IMR-90 (cell line): ENCODE data around the gene RERE. TPM values are rescaled to one million over a fixed set of nuclear protein-coding genes. Genes with fewer than 3 reads are reported as not detected.

Source experiments
- ATAC-seq: fragments of 200-7000 bp; cut with Tn5 transposase; 2 replicates; pipeline ENCODE4 v1.9.1; 2020; ENCODE audit warnings: low read depth, mild to moderate bottlenecking, moderate library complexity
- BruUV-seq: library from RNA; stranded (reverse); fragments of 400-500 nt; replicated peaks from 2 replicates; lab custom pipeline; 2021; lab: Mats Ljungman, UMichigan
- CTCF ChIA-PET: fragments of 300-600 bp; formaldehyde crosslinking; extraction: SDS; loops from one replicate; lab custom pipeline; 2021; ENCODE audit warnings: antibody characterized with exemption; lab: Yijun Ruan, JAX
- POLR2A ChIA-PET: fragments of 300-600 bp; sonication (Branson Sonifier 250); formaldehyde crosslinking; loops from one replicate; lab custom pipeline; 2022; ENCODE audit warnings: antibody characterized with exemption; ENCODE audit not compliant: unreplicated experiment; lab: Charles Lee
- DNase-seq: peaks from one replicate; pipeline ENCODE4 v3.0.0; 2013
- H2AFZ ChIP-seq: replicated peaks from 2 replicates; pipeline ENCODE3; 2013; ENCODE audit warnings: low read length, mild to moderate bottlenecking; ENCODE audit not compliant: poor library complexity
- H2AK5ac ChIP-seq: 2 replicates; pipeline ENCODE4 v1.6.1; 2013; ENCODE audit warnings: low read depth, low read length, inconsistent platforms
- H2AK9ac ChIP-seq: replicated peaks from 2 replicates; pipeline ENCODE3; 2013; ENCODE audit warnings: mild to moderate bottlenecking, low read depth, low read length, moderate library complexity; ENCODE audit not compliant: poor library complexity
- H2BK120ac ChIP-seq: 2 replicates; pipeline ENCODE4 v1.6.1; 2013; ENCODE audit warnings: low read depth, low read length, inconsistent platforms
- H2BK15ac ChIP-seq: 3 replicates; pipeline ENCODE4 v1.6.1; 2013; ENCODE audit warnings: low read depth, low read length, inconsistent platforms
- H2BK20ac ChIP-seq: 2 replicates; pipeline ENCODE4 v1.6.1; 2013; ENCODE audit warnings: low read depth, mild to moderate bottlenecking, inconsistent platforms, low read length, moderate library complexity
- H2BK5ac ChIP-seq: 2 replicates; pipeline ENCODE4 v1.6.1; 2013; ENCODE audit warnings: mild to moderate bottlenecking, low read depth, low read length, inconsistent platforms; ENCODE audit not compliant: poor library complexity, severe bottlenecking
- H3K14ac ChIP-seq: replicated peaks from 2 replicates; pipeline ENCODE4 v1.6.1; 2013; ENCODE audit warnings: low read depth, low read length, inconsistent platforms
- H3K18ac ChIP-seq: 2 replicates; pipeline ENCODE4 v1.6.1; 2013; ENCODE audit warnings: low read depth, low read length, control low read depth
- H3K23ac ChIP-seq: 2 replicates; pipeline ENCODE4 v1.6.1; 2013; ENCODE audit warnings: low read depth, low read length, inconsistent platforms
- H3K27ac ChIP-seq: 2 replicates; pipeline ENCODE4 v1.5.1; 2013; ENCODE audit warnings: mild to moderate bottlenecking, control low read depth, low read length; ENCODE audit not compliant: insufficient read depth
- H3K27me3 ChIP-seq: 2 replicates; pipeline ENCODE4 v1.6.1; 2013; ENCODE audit warnings: low read length; ENCODE audit not compliant: control insufficient read depth, insufficient read depth
- H3K36me3 ChIP-seq: 2 replicates; pipeline ENCODE4 v1.6.1; 2013; ENCODE audit warnings: low read length, mixed read lengths; ENCODE audit not compliant: control insufficient read depth, insufficient read depth
- H3K4ac ChIP-seq: 2 replicates; pipeline ENCODE4 v1.6.1; 2013; ENCODE audit warnings: low read depth, low read length, inconsistent platforms
- H3K4me1 ChIP-seq: 2 replicates; pipeline ENCODE4 v1.6.1; 2013; ENCODE audit warnings: low read length, mixed read lengths; ENCODE audit not compliant: control insufficient read depth, insufficient read depth
- H3K4me2 ChIP-seq: 2 replicates; pipeline ENCODE4 v1.6.1; 2013; ENCODE audit warnings: low read depth, mild to moderate bottlenecking, control low read depth, low read length, moderate library complexity
- H3K4me3 ChIP-seq: 2 replicates; pipeline ENCODE4 v1.5.1; 2013; ENCODE audit warnings: low read depth, mild to moderate bottlenecking, control low read depth, low read length, moderate library complexity; ENCODE audit not compliant: insufficient read depth
- H3K56ac ChIP-seq: 2 replicates; pipeline ENCODE4 v1.6.1; 2013; ENCODE audit warnings: low read length, inconsistent platforms; ENCODE audit not compliant: insufficient read depth; ENCODE audit errors: extremely low read depth
- H3K79me1 ChIP-seq, 2 experiments: 2 replicates each; pipeline ENCODE4 v1.6.1; 2013; ENCODE audit warnings: low read length in 2 of 2, inconsistent platforms in 1 of 2, low read depth in 1 of 2
- H3K9ac ChIP-seq: 2 replicates; pipeline ENCODE4 v1.6.1; 2013; ENCODE audit warnings: low read depth, low read length, control low read depth
- H3K9me1 ChIP-seq: 2 replicates; pipeline ENCODE4 v1.6.1; 2013; ENCODE audit warnings: low read length, inconsistent platforms; ENCODE audit not compliant: insufficient read depth
- H3K9me3 ChIP-seq: 2 replicates; pipeline ENCODE4 v1.6.1; 2013; ENCODE audit warnings: low read length; ENCODE audit not compliant: control insufficient read depth, insufficient read depth
- H4K20me1 ChIP-seq: 2 replicates; pipeline ENCODE4 v1.6.1; 2013; ENCODE audit warnings: low read length, inconsistent platforms; ENCODE audit not compliant: insufficient read depth
- H4K5ac ChIP-seq: 2 replicates; pipeline ENCODE4 v1.6.1; 2013; ENCODE audit warnings: mild to moderate bottlenecking, low read depth, low read length, control low read depth
- H4K8ac ChIP-seq, 2 experiments: 2 replicates each; pipeline ENCODE4 v1.6.1; 2013; ENCODE audit warnings: low read depth in 2 of 2, low read length in 2 of 2, control low read depth in 1 of 2, inconsistent platforms in 1 of 2
- H4K91ac ChIP-seq: 2 replicates; pipeline ENCODE4 v1.6.1; 2013; ENCODE audit warnings: low read depth, low read length, inconsistent platforms; ENCODE audit not compliant: insufficient read depth
- CEBPB ChIP-seq: IDR thresholded peaks from 2 replicates; pipeline ENCODE4 v1.6.1; 2012; ENCODE audit warnings: low read depth, low read length, improper control_type of control experiment
- FOS ChIP-seq: fragments of 150-350 bp; IDR thresholded peaks from 2 replicates; pipeline ENCODE4 v1.6.1; 2016; ENCODE audit warnings: low read depth, low read length
- NFE2L2 ChIP-seq: fragments of 150-350 bp; IDR thresholded peaks from 2 replicates; pipeline ENCODE4 v1.6.1; 2016; ENCODE audit warnings: low read depth, mild to moderate bottlenecking, low read length
- POLR2A ChIP-seq: IDR thresholded peaks from 2 replicates; pipeline ENCODE4 v1.6.1; 2012; ENCODE audit warnings: mild to moderate bottlenecking, low read depth, low read length
- RFX5 ChIP-seq: IDR thresholded peaks from 2 replicates; pipeline ENCODE4 v1.8.0; 2012; ENCODE audit warnings: low read depth, mild to moderate bottlenecking, low read length, moderate library complexity
- SMC3 ChIP-seq: fragments of 150-350 bp; IDR thresholded peaks from 2 replicates; pipeline ENCODE4 v1.6.1; 2016; ENCODE audit warnings: low read depth, mild to moderate bottlenecking, antibody characterized with exemption, low read length, moderate library complexity
- WGBS, 2 experiments: methylation state at CpG; one replicate each; pipeline versions ENCODE4 v1.1.5 to v1.1.7; 2013; ENCODE audit warnings: missing lambda C conversion rate in 2 of 2; ENCODE audit not compliant: insufficient read length in 1 of 2; ENCODE audit errors: extremely low coverage in 2 of 2; 5-methylcytosine and 5-hydroxymethylcytosine counted together
- dilution Hi-C: fragments of 300-500 bp; cut with HindIII; formaldehyde crosslinking; loops from one replicate; pipeline ENCODE4 v1.14.3; 2018; ENCODE audit warnings: low sequenced_read_pairs; ENCODE audit not compliant: unreplicated experiment
- in situ Hi-C: fragments of 300-500 bp; cut with MboI; formaldehyde crosslinking; loops from 3 replicates; pipeline ENCODE4 v1.14.3; 2019; ENCODE audit warnings: low sequenced_read_pairs, inconsistent platforms, mixed read lengths
- intact Hi-C: fragments of 100-400 bp; cut with micrococcal nuclease; formaldehyde crosslinking; loops from 2 replicates; pipeline ENCODE4 v1.10.0; 2022
- polyA plus RNA-seq, 3 experiments: library from polyadenylated mRNA; depleted of rRNA; stranded (reverse); fragments of >200 nt; gene quantifications; 2 replicates each; pipeline ENCODE4 v1.2.3, GENCODE V29; 2012; ENCODE audit warnings: low replicate concordance in 1 of 3
- total RNA-seq: library from RNA; depleted of rRNA; stranded (reverse); fragments of >200 nt; gene quantifications from 2 replicates; pipeline ENCODE4 v1.2.3, GENCODE V29; 2012

RERE gene
- total and polyA plus RNA-seq, 2 of the 4 experiments (the other 2 are of a cell fraction), result 11.5 to 25.1 TPM

DNA sequence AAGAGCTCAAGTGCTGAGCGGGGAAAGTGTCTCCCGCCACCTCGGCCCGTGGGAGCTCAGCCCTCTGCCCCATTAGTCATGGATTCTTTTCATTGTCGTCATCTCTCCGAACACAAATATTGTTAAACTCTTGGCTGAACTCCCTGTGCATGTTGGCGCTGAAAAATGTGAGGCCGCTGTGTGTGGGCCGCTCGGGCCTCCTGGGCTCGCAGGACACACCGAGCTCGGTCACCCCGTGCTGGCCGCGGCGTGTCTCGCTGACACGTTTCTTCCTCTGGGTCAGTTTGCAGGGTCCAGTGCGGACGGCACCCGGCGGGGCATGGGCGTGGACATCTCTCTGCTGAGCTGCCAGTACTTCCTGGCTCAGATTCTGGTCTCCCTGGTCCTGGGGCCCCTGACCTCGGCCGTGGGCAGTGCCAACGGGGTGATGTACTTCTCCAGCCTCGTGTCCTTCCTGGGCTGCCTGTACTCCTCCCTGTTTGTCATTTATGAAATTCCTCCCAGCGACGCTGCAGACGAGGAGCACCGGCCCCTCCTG lies 473.9 kb downstream of the RERE start (continued):
- TF ChIP-seq NFE2L2, result no peak

GRCh38 chr1:8343044-8343443 lies 474.4 kb downstream of the RERE start:
- Histone ChIP-seq H3K9me1 (peaks cover 12% of the 10 kb centered on the region), H3K4ac (peak overlapping the region; percentile 99), H3K9ac (peak overlapping the region; percentile 51; the same call in 1 of the 2 replicates), H3K27me3 (no peaks in the 10 kb centered on the region), H3K14ac (peak overlapping the region; percentile 94), H3K23ac (peak overlapping the region; percentile 97), H3K4me3 (no peak overlapping the region), H4K8ac (peak overlapping the region; percentile 95 to 97), H3K56ac (peak overlapping the region; percentile 81), H3K79me1 (0 out of 4 replicates have a peak, but pooled peaks cover 0 to 3% of the 10 kb centered on the region in 2 experiments), H2AFZ (peak overlapping the region; percentile 93), H3K18ac (peak overlapping the region; percentile 68), H3K4me2 (peak overlapping the region; percentile 35; the same call in 1 of the 2 replicates), H2AK5ac (peak overlapping the region; percentile 97), H3K27ac (peak overlapping the region; percentile 82), H2AK9ac (peak overlapping the region; percentile 85), H3K9me3 (no peaks in the 10 kb centered on the region), H2BK120ac (peak overlapping the region; percentile 100), H4K20me1 (no peaks in the 10 kb centered on the region), H2BK20ac (peak overlapping the region; percentile 100), H4K91ac (peak overlapping the region; percentile 100), H4K5ac (peak overlapping the region; percentile 47), H3K4me1 (peaks cover 13% of the 10 kb centered on the region), H2BK15ac (peak overlapping the region; percentile 96), H2BK5ac (peak overlapping the region; percentile 87), H3K36me3 (peaks cover 5% of the 10 kb centered on the region; the same call in 1 of the 2 replicates)
- WGBS, 2 experiments, result 10% methylated on average over 2 of the region's 11 CpGs; no CpG with 5 or more reads in 1 of the 2 experiments
- intact Hi-C loops (no loop called here), in situ Hi-C loops (no loop called here), dilution Hi-C loops (no loop called here)
- CTCF ChIA-PET, result interaction anchor here (0.7 to 1.4 kb wide), 3 partner anchors 9 to 367 kb away, joined by 3 read pairs; no protein-coding TSS in a partner anchor
- no TSS peak for BruUV-seq
- POLR2A ChIA-PET, result interaction anchor here (0.7 kb wide), 1 partner anchor 29 kb away, joined by 6 read pairs; no protein-coding TSS in a partner anchor
- TF ChIP-seq NFE2L2 (no peak), FOS (no peak), RFX5 (no peak), CEBPB (no peak), SMC3 (no peak), POLR2A (no peak)
- peak; percentile 48 for ATAC-seq
- DNase-seq, result no peak
